CD14-positive monocyte (primary cell): ENCODE data around the gene NFAM1. TPM values are rescaled to one million over a fixed set of nuclear protein-coding genes. Genes with fewer than 3 reads are reported as not detected.

Experiments
- DNase-seq, 3 donors: peaks; one replicate each; pipeline ENCODE4 v3.0.0-alpha.2; 2011 to 2022
- H2AFZ ChIP-seq: 2 replicates; pipeline ENCODE4 v1.6.0; 2012; ENCODE audit warnings: mild to moderate bottlenecking, low read depth, low read length, inconsistent platforms; ENCODE audit not compliant: insufficient read depth, poor library complexity, severe bottlenecking
- H3K27ac ChIP-seq, 2 donors: 1 replicate in 1 of 2; 2 replicates in 1 of 2; pipeline ENCODE4 v1.5.1; 2012 to 2013; ENCODE audit warnings: low read length in 2 of 2, control low read depth in 1 of 2, inconsistent platforms in 1 of 2, low read depth in 1 of 2, mild to moderate bottlenecking in 1 of 2
- H3K27me3 ChIP-seq, 2 donors: one replicate each; pipeline versions ENCODE4 v1.6.0 to v1.6.1; 2011 to 2013; ENCODE audit warnings: low read length in 2 of 2; ENCODE audit not compliant: control insufficient read depth in 2 of 2, insufficient read depth in 2 of 2
- H3K36me3 ChIP-seq, 2 donors: replicated peaks in 1 of 2; 1 replicate in 1 of 2; 2 replicates in 1 of 2; pipeline versions ENCODE4 v1.5.1 to v1.6.1; 2012 to 2013; ENCODE audit warnings: low read length in 2 of 2, control low read depth in 1 of 2, inconsistent platforms in 1 of 2, mild to moderate bottlenecking in 1 of 2; ENCODE audit not compliant: insufficient read depth in 2 of 2, control insufficient read depth in 1 of 2
- H3K4me1 ChIP-seq, 2 donors: 1 replicate in 1 of 2; 2 replicates in 1 of 2; pipeline versions ENCODE4 v1.5.1 to v1.6.1; 2012 to 2013; ENCODE audit warnings: low read length in 2 of 2, control low read depth in 1 of 2, inconsistent platforms in 1 of 2, mild to moderate bottlenecking in 1 of 2, moderate library complexity in 1 of 2; ENCODE audit not compliant: insufficient read depth in 2 of 2, control insufficient read depth in 1 of 2
- H3K4me2 ChIP-seq: replicated peaks from 2 replicates; pipeline ENCODE3; 2012; ENCODE audit warnings: low read length, moderate library complexity, mild to moderate bottlenecking; ENCODE audit not compliant: poor library complexity, severe bottlenecking; ENCODE audit errors: extremely low read depth
- H3K4me3 ChIP-seq, 3 experiments: fragments of 200-600 bp in 1 of 3; sonication (generic) in 1 of 3; replicated peaks in 1 of 3; 1 replicate in 2 of 3; 2 replicates in 1 of 3; pipeline ENCODE4 v1.5.1; 2011 to 2013; ENCODE audit warnings: low read length in 3 of 3, mild to moderate bottlenecking in 3 of 3, control low read depth in 2 of 3, low read depth in 2 of 3, inconsistent platforms in 1 of 3, moderate library complexity in 1 of 3
- H3K79me2 ChIP-seq: 2 replicates; pipeline ENCODE4 v1.6.0; 2012; ENCODE audit warnings: mild to moderate bottlenecking, control low read depth, inconsistent platforms, low read length, moderate library complexity; ENCODE audit not compliant: insufficient read depth
- H3K9ac ChIP-seq: 2 replicates; pipeline ENCODE4 v1.6.0; 2017; ENCODE audit warnings: low read length, mild to moderate bottlenecking; ENCODE audit not compliant: insufficient read depth, poor library complexity, severe bottlenecking
- H3K9me3 ChIP-seq, 2 donors: replicated peaks in 1 of 2; 1 replicate in 1 of 2; 2 replicates in 1 of 2; pipeline versions ENCODE4 v1.5.1 to v1.6.1; 2012 to 2013; ENCODE audit warnings: low read length in 2 of 2, control low read depth in 1 of 2; ENCODE audit not compliant: control insufficient read depth in 1 of 2, insufficient read depth in 1 of 2
- H4K20me1 ChIP-seq: 2 replicates; pipeline ENCODE4 v1.6.0; 2012; ENCODE audit warnings: mild to moderate bottlenecking, low read length, control low read depth, moderate library complexity; ENCODE audit not compliant: insufficient read depth
- H3K27ac Mint-ChIP-seq, 7 donors: one replicate each; pipeline ENCODE4 v1.8.0; 2020; ENCODE audit warnings: mild to moderate bottlenecking in 7 of 7, mixed read lengths in 7 of 7, moderate library complexity in 6 of 7, inconsistent platforms in 2 of 7
- H3K27me3 Mint-ChIP-seq, 3 donors: one replicate each; pipeline ENCODE4 v1.8.0; 2021 to 2022; ENCODE audit warnings: low read depth in 3 of 3, mild to moderate bottlenecking in 3 of 3, mixed read lengths in 3 of 3, moderate library complexity in 3 of 3, inconsistent platforms in 1 of 3
- H3K36me3 Mint-ChIP-seq, 2 donors: one replicate each; pipeline ENCODE4 v1.8.0; 2020; ENCODE audit warnings: mixed read lengths in 2 of 2, inconsistent platforms in 1 of 2, mild to moderate bottlenecking in 1 of 2
- H3K4me1 Mint-ChIP-seq: one replicate; pipeline ENCODE4 v1.8.0; 2020; ENCODE audit warnings: mild to moderate bottlenecking, mixed read lengths
- H3K4me3 Mint-ChIP-seq, 2 donors: one replicate each; pipeline ENCODE4 v1.8.0; 2020; ENCODE audit warnings: mild to moderate bottlenecking in 2 of 2, mixed read lengths in 2 of 2, moderate library complexity in 1 of 2
- H3K9me3 Mint-ChIP-seq, 7 donors: one replicate each; pipeline ENCODE4 v1.8.0; 2020 to 2022; ENCODE audit warnings: mixed read lengths in 7 of 7, mild to moderate bottlenecking in 6 of 7, moderate library complexity in 6 of 7, inconsistent platforms in 2 of 7
- CTCF ChIP-seq: fragments of 200-600 bp; IDR thresholded peaks from one replicate; pipeline ENCODE4 v1.8.0; 2022; ENCODE audit warnings: antibody characterized with exemption, mild to moderate bottlenecking
- WGBS: methylation state at CpG from one replicate; pipeline ENCODE4 v1.1.5; 2013; ENCODE audit warnings: missing lambda C conversion rate; ENCODE audit not compliant: insufficient coverage; 5-methylcytosine and 5-hydroxymethylcytosine counted together
- intact Hi-C, 2 donors: fragments of 100-400 bp; cut with micrococcal nuclease; formaldehyde crosslinking; loops; one replicate each; pipeline versions ENCODE4 v1.15.0 to v1.15.1; 2023
- polyA plus RNA-seq, 3 donors: library from polyadenylated mRNA; depleted of rRNA in 1 of 3; unstranded in 2 of 3; stranded (reverse) in 1 of 3; fragments of 300-500 nt in 2 of 3; fragments of >200 nt in 1 of 3; fragmentation: Illumina TruSeq in 2 of 3; gene quantifications; 1 replicate in 2 of 3; 2 replicates in 1 of 3; pipeline ENCODE4 v1.2.3, GENCODE V29; 2012 to 2021

Gene NFAM1
- polyA plus RNA-seq, 3 donors, result 36.0 to 71.0 (median 69.7) TPM

GRCh38 chr22:42371501-42371900 is 60.7 kb downstream of the NFAM1 start:
- Histone ChIP-seq H4K20me1 (peaks cover 6% of the 10 kb centered on the region), H3K4me2 (no peak overlapping the region), H3K36me3 (no peaks in the 10 kb centered on the region), H3K9me3 (peaks cover 0 to 22% of the 10 kb centered on the region in 2 donors), H3K27me3 (peaks cover 21 to 27% of the 10 kb centered on the region in 2 donors), H3K9ac (no peak overlapping the region), H2AFZ (no peak overlapping the region), H3K27ac (no peak overlapping the region), H3K4me1 (peaks cover 40 to 46% of the 10 kb centered on the region in 2 donors), H3K4me3 (no peak overlapping the region), H3K79me2 (no peaks in the 10 kb centered on the region)
- TF ChIP-seq CTCF, result no peak
- Mint-ChIP-seq H3K27ac (no peak overlapping the region), H3K27me3 (peaks cover 34 to 59% (median 41%) of the 10 kb centered on the region in 3 donors), H3K9me3 (peaks cover 0 to 11% (median 5%) of the 10 kb centered on the region in 7 donors), H3K4me3 (peak overlapping the region in 1 of 2 donors; percentile 46), H3K36me3 (peaks cover 0 to 6% of the 10 kb centered on the region in 2 donors), H3K4me1 (peaks cover 45% of the 10 kb centered on the region)
- intact Hi-C loops, result loop anchor here in 1 of 2 donors (5.0 to 10.0 kb wide), 2 partner anchors 61 to 747 kb away; partner anchors contain the start of genes DESI1, NFAM1 and XRCC6
- DNase-seq, result no peak
- 83% methylated on average over 3 of the region's 3 CpGs for WGBS

GRCh38 chr22:42371099-42371498 is 61.1 kb downstream of the NFAM1 start:
- no peak overlapping the region for H3K27ac ChIP-seq
- no peak overlapping the region for H3K4me3 ChIP-seq
- no peaks in the 10 kb centered on the region for H3K36me3 ChIP-seq
- H3K9me3 ChIP-seq, result peaks cover 0 to 23% of the 10 kb centered on the region in 2 donors
- H3K79me2 ChIP-seq, result no peaks in the 10 kb centered on the region
- no peak overlapping the region for H3K9ac ChIP-seq
- H3K27ac Mint-ChIP-seq, result no peak overlapping the region
- peaks cover 5% of the 10 kb centered on the region for H4K20me1 ChIP-seq
- no peak for TF ChIP-seq CTCF
- peaks cover 41% of the 10 kb centered on the region for H3K4me1 Mint-ChIP-seq
- peaks cover 37 to 61% (median 45%) of the 10 kb centered on the region in 3 donors for H3K27me3 Mint-ChIP-seq
- H3K4me2 ChIP-seq, result no peak overlapping the region
- peaks cover 0 to 11% (median 7%) of the 10 kb centered on the region in 7 donors for H3K9me3 Mint-ChIP-seq
- H3K4me1 ChIP-seq, result peaks cover 36 to 42% of the 10 kb centered on the region in 2 donors
- WGBS, result 78% methylated on average over 4 of the region's 4 CpGs
- no peak overlapping the region for H2AFZ ChIP-seq
- peak overlapping the region in 1 of 2 donors; percentile 8 for H3K4me3 Mint-ChIP-seq
- intact Hi-C loops, result loop anchor here in 1 of 2 donors (5.0 to 10.0 kb wide), 2 partner anchors 61 to 746 kb away; partner anchors contain the start of genes DESI1, NFAM1 and XRCC6
- DNase-seq, result no peak
- H3K27me3 ChIP-seq, result peaks cover 23 to 31% of the 10 kb centered on the region in 2 donors
- peaks cover 0 to 6% of the 10 kb centered on the region in 2 donors for H3K36me3 Mint-ChIP-seq
